Body of pancreas (tissue), 4 donors: ENCODE data around the gene ALDH1A1.

Source experiments
- CTCF ChIP-seq, 7 experiments: fragments of 450-650 bp in 4 of 7; fragments of 200-600 bp in 3 of 7; sonication (generic) in 3 of 7; IDR thresholded peaks; one replicate each; pipeline ENCODE4 v1.5.1; 2016 to 2019; ENCODE audit warnings: antibody characterized with exemption in 7 of 7
- POLR2A ChIP-seq, 3 donors: fragments of 450-650 bp; IDR thresholded peaks; one replicate each; pipeline ENCODE4 v1.6.1; 2016; ENCODE audit warnings: antibody characterized with exemption in 3 of 3, mild to moderate bottlenecking in 2 of 3

GRCh38 chr9:72937545-72937944 is 15.3 kb downstream of the ALDH1A1 start:
- TF ChIP-seq CTCF (IDR thresholded peaks at IDR 0.05), result no peak
- no peak for TF ChIP-seq POLR2A (IDR thresholded peaks at IDR 0.05)
